GM19025 (cell line): ENCODE data around the gene FSCN2.

Source experiments
- ATAC-seq: cut with Tn5 transposase; IDR thresholded peaks from one replicate; pipeline ENCODE4 v1.9.1; 2021; ENCODE audit warnings: mild to moderate bottlenecking, low read depth, moderate library complexity; ENCODE audit not compliant: unreplicated experiment

FSCN2 gene

DNA sequence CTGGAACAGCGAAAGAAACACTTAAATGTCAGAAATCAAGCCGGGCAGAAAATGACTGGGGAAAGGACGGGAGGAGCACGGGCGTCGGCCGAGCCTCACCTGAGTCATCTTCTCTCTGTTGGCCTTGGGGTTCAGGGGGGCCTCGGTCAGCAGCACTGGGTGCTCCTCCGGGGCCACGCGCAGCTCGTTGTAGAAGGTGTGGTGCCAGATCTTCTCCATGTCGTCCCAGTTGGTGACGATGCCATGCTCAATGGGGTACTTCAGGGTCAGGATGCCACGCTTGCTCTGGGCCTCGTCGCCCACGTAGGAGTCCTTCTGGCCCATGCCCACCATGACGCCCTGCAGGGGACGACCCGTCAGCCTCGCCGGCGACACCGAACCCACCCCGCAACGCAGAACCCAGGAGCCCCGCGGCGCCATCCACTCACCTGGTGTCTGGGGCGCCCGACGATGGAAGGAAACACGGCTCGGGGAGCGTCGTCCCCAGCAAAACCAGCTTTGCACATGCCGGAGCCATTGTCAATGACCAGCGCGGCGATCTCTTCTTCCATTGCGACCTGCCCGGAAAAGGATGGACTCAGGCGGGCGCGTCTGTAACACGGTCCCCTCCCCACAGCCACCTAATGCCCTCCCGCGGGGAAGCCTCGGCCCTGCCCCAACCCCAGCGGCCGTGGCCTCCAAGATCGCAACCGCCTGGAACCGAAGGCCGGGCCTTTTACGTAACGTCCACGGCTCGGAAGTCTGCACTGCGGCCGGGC is 16.2 kb upstream of the FSCN2 start:
- ATAC-seq, result no peak

DNA sequence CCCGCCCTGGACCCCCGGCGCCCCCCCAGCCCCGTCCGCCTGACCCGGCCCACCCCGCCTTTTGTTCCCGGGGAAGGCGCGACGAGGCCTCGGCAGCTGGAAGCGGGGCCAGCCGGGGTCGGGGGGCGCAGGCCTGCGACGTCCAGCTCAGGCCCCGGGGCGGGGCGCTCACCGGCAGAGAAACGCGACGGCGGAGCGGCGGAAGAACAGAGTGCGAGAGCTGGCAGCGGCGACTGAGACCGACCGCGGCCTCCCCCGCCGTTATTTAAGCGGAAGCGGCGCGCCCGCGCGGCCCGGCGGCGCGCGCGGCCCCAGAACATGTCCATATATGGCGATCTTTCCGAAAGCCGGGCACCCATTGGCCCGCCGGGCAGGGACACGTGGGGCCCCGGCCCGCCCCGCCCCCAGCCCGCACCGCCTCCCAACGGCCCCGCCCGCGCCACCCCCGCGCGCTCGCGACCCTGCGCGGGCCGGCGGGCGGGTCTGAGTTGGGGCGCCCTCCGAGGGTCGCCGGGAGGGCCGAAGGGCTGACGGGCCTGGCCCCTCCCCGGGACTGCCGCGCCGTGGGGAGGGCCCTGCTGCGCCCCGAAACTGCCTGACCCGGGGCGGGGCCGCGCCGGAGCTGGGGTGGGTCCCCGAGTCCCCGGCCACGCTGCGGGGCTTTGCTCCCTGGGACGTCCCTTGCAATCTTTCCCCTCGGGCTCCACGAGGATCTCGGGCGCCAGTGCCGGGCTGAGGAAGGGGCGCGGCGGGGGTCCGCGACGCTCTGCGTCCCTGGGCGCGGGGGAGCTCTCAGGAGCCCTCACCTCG is 15.4 kb upstream of the FSCN2 start, which contains the start of gene ACTG1:
Gene ACTG1, minus strand, starts transcription at position 238 of the 810 bp plus-strand sequence. CDS start 445 bp downstream, outside the sequence.
- peak; percentile 48 for ATAC-seq

DNA sequence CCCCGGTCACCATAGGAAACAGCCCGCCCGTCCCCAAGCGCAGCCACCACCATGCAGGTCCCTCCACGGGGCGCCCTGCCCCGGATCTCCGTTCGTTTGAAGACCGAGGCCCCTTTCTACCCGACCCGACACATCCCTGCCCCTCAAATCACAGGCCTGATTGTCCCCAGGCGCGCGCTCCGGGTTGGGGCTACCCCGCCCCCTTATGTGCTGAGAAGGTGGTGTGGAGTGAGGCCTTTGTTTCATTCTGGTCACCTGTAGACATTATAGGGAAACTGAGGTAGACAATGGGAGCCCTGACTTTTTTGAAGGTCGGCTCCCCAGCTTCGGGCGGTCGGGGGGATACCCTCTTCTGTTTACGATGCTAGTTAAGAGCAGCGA is 14.8 kb upstream of the FSCN2 start:
- ATAC-seq, result no peak

DNA sequence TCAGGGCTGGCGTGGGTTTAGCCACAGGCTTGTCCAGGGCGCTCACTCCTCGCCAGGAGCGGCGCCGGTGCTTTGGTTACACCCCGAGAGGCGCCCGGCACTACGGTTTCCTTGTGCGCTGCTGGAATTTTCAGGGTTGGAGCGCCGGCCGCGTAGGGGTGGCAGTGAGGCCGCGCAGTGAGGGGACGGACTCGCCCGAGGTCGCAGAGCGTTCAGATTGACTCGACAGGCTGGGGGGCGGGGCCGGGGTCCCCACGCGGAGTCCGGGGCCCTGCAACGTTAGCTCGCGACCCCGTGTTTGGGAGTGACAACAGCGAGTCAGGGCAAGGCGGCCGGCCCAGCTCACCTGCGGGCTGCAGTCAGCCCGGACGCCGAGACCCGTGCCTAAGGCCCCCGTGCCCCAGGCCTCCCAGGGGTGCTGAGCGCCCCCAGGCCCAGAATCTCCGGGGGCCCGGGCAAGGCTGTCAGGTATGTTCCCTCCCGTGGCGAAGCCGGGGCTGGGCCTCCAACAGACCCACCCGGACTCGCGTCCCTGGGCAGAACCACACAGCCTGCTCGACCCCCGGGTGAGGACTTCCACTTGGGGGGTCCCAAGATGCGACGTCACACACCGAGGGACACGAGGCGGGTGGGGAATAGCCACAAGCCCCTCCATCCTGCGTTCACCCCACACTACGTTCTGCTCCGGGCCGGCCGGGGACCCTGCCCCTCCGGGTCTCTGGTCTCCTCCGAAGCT is 14.3 kb upstream of the FSCN2 start:
- ATAC-seq, result no peak

DNA sequence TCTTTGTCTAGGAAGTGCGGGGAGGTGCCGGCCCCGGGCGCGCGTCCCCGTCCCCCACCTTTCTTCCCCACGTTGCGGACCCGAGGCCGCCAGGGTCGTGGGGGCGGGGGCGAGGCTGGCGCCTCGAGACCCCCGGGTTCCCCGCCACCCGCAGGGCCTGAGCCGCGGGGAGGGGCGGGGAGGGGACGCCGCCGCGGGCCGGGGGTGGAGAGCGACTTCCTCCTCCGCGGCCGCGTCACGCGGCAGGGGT is 13.8 kb upstream of the FSCN2 start:
- no peak for ATAC-seq

DNA sequence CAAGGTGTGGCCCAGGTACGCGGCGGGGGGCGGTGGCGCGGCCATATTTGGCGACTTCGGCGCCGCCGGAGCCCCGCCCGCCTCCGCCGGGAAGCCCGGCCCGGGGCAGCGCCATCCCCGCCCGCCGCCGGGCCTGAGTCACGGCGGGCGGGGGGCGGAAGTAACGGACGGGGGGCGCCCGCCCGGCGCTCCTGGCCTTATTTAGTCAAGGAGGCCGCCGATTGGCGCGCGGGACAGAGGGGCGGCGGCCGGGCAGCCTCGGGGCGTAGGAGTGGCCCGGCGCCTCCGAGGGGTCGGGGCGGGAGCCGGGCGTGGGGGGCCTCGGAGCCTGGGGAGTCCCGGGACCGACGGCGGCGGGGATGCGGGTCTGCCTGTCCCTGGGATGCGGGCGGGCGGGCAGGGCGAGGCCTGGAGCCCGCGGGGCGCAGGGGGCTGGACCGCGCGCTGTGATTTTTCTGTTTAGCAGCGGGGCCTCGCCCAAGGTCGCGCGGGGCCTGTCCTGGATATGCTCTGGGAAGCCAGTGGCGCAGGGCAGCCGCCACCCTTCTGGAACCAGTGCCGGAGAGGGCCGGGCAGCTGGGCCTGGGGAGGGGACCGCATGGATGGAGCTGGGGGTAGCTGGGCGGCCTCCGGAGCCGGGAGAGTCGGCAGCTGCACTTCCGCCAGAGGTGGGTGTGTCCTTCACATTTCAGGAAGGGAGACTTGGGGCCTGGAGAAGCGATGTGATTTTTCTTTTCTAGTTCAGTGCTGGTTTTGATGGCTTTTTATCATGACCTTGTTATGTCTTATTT is 13.2 kb upstream of the FSCN2 start:
- peak; percentile 13 for ATAC-seq

DNA sequence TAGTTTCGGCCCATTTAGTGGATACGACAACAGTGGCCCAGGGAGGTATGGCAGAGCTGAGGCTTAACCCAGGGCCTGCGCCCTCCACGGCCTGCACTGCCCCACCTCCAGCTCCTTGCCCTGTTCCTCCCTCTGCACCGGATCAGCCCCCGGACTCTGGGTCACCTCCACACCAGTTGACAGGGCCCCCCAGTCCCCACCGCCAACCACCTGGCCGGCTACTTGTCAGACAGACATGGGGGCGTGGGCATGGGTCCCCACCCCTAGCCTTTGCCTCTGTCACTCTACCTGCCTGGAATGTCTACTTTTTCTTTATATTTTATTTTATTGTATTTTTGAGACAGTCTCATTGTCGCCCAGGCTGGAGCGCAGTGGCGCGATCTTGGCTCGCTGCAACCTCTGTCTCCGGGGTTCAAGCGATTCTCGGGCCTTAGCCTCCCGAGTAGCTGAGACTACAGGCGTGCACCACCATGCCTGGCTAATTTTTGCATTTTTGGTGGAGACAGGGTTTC is 12.6 kb upstream of the FSCN2 start:
- no peak for ATAC-seq

DNA sequence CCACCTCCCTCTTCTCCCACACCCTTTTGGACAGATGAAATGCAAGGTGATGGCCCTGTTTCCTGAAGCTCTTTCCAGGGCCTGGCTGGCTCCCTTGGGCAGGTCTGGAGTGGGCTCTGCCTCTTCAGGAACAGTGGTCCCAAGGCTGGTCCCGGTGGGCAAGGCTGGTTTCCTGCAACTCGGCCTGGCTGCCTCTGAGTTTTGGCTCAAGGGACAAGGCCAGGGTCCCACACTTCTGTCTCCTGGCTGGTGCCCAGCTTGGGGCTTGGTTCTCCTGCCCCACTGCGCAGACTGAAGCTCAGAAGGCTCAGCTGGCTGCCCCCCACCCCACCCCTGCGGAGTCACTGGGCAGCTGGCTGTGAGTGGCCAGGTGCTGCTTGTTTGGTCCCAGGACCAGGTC is 11.7 kb upstream of the FSCN2 start:
- no peak for ATAC-seq

DNA sequence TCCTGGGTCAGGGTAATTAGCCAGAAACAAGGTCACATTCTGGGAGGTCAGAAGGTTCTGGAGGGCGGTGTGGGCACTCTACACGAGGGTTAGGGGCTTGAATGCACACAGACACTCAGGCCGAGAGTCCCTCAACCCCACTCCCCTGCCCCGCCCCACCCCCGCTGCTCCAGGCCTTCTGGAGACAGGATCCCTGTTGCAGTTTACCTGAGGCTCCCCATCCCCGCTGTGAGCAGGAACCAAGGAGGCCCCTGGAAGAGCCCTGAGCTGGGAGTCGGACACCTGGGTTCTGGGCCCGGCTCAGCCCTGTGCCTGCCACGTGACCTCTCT is 11.2 kb upstream of the FSCN2 start:
- no peak for ATAC-seq

DNA sequence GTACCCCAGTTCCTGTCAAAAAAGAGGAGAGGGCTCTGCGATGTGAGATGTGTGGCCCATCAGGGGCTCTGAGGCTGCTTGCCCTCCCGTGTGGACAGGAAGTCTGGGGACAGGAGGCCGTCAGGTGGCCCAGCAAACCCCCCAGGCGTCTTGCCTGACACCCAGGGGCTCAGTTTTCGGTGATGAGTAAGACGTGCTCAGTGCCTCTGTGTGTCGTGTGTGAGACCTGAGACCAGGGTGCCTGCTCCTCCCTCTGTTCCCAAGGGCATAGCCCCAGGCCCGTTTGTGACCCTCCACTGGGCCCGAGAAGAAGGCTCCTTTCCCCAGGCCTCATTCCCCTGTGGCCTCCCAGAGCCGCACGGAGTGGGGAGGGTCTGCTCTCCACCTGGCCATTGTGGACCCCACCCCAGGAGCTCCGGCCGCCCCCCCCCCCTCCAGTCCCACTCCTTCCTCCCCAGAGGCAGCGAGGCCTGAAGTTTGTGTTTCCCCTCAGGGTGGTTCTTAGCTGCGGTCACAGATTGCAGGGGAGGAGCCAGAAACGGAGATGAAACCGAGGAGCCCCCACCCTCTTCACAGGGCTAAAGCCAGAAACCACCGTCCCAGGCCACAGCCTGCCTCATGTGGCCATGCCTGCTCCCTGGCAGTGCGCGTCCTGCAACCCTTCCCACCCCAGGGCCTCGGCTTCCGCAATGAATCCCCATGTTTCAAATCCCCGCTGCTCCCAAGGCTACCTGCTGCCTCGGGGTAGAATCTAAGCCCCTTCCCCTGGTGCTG is 10.7 kb upstream of the FSCN2 start:
- ATAC-seq, result no peak

DNA sequence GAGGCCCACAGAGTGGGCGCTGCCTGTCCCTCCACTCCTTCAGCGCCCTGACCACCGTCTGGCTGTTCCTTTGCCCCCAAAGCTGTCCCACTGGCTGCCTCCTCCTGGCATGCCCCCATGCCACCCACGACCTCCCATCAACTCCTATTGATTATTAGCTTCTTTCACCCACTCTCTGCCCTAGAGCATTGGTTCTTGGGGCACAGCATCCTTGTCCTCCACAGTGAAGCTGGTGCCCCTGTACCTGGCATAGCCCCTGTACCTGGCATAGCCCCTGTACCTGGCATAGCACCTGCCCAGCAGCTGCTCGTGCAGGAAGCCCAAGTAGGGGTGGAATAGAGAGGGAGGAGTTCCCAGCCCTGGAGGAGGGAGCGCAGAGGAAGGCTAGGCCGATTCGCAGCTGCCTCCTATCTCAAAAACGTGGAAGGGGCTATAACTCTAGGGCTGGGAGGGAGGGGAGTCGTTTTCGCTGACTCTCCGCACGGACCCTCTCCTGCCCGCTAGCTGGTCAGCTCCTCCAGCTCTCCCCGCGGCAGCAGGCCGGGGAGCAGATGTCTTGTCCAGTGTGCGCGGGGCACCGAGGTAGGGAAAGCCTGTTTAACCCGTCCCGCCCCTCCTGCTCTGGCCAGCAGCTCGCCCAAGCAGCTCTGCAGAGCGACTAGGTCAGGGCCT is 9.9 kb upstream of the FSCN2 start:
- no peak for ATAC-seq

DNA sequence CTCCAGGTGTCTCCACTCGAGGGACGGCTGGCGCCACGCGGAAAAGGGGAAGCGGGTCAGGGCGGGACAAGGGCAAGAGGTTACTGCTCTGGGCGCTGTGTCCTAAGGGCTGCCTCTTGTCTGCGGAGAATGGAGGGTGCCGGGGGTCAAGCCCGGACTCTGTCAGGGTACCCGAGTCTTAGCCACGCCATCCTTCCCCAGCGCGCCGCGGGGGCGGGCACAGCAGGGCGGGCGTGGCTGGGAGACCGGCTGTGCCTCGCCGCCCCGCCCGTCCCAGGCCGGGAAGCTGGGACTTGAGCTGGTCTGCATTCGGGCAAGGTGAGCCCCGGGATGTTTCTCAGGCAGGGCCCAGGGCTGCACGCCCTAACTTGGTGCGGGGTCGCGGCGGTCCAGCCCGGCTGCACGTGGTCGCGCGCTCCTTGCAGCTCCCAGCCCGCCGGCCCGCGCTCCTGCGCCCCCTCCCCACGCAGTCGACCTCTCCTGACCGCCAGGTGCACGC is 9.3 kb upstream of the FSCN2 start:
- ATAC-seq, result no peak

DNA sequence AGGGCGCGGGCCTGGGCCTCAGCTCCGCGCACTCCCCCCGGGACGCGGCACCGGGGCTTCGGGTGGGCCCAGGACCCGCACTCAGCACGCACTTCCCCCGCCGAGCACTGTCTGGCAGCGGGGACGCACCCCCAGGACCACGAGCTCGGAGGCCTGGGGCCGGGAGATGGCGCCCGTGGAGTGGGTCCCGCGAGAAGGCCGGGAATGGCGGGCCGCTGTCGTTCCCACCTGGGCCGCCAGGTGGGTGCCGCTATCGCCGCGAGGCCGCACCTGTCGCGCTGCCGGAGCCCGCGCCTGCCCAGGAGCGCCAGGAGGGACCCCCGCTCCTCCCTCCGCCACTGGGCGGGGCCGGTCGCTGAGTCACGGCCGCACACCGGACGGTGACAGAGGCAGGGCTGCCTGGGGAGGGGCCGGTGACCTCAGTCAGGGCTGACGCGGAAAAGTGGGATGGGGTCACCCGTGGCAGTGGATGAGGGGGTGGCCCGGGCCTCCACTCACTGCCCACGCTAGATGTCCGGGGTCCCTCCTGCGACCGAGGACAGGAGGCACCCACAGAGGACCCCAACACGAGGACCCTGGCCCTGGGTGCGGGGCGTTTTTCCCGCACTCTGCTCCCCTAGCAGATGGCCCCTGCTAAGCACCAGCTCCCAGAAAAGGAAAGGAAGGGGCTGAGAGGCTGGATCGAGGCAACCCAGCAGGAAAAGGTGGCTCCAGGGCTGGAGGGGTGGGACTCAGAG is 8.7 kb upstream of the FSCN2 start:
- ATAC-seq, result no peak

DNA sequence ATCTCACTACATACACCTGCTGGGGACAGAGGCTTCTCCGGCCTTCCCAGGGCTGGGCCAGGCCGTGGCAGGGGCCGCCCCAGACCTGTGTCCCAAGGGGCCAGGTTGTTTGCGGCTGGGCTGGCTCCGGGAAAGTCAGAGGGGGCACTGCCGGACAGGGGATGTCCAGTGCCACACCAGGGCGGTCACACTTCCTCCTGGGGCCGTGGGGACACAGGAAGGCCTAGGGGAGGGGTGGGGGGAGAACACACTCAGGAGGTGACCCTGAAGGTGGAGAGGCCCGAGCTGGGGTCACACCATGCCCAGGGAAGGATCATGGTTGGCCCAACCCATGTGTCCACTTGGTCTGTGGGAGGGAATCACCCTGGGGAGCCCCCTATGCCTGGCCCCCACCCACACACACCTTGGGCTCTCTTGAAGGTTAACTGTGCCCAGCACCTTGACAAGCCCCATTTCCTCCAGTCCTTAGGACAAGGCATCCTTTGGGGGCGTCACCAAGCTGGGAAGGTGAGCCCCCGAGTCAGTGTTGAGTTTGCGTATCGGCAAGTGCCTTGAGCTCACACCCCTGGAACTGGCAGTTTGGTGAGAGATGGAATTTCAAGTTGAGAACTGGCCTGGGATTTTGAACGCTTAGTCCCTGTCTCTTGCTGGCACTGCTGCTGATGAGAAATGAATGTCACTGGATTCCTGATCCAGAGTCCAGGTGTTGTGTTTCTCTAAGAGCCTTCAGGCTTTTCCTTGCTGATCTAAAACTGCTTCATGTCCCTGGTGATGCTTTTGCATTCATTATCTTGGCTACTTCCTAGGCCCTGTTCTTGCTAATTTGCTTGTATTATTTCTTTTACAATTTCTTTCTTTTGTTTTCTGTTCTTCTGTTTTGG is 7.9 kb upstream of the FSCN2 start:
- no peak for ATAC-seq

DNA sequence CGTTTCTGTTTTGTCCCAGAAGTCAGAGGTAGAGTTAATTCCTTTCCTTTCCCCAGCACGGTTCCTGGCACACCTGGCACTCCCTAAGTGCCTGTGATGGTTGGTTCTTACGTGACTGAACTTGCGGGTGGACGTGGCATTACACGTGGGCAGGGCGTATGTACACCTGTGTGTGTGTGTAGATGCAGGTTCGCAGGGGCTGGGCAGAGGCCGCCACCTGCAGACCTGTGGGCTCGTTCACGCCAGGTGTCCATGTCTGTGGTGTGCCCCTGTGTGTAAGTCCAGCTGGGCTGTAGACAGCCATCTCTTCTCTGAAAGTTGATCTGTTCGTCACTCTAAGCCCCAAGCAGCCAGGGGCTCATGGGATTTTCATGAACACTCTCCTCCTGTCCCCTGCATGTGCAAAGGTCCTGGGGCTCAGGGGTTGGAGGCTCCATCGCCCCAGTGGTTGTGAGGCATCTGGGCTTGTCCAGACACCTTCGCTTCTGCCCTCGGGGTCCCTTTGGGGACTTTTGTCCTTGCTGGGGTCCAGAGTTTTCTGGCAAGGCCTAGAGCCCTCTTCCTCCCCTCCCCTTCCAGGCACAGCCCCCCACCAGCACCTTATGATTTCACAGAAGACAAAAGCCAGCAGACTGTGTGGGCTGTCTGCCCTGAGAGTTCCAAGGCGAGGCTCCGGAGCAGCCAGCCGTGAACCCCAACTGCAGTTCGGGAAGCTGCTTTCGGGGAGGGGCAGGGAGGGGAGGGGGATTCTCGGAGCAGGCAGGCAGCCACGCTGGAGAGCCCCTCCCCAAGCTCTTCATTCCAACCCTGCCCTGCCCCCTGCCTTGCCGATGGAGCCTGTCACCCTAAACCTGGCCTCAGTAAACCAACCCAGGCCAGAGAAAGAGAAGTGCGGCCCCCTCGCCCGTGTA is 5.4 kb upstream of the FSCN2 start:
- no peak for ATAC-seq

DNA sequence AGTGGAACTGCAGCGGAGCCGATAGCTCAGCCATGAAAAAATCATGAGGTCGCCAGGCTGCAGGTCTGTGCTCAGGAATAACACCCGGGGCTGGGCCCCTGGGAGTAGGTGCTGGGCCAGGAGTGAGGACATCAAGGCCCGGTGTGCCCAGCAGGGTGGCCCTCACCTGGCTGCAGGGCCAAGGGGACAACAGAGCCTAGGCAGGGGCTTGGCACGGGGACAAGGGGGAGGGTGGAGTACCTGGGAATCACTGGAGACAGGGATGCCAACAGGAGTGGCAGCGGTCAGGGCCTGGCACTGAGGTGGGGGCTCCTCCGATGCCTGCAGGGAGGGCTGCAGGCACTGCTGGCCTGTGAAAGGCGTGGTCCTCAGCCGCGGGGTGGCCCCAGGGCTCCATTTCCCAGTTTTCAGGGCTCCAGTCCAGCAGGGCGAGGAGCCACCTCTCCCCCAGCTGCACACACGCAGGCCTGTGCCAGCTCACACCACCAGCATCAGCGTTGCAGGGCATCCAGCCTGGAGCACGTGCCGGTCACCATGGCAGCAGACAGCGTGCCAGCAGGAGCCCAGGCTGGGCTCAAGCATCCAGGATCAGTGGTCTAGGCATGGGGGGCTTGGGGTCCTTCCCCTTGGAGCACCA is 4.7 kb upstream of the FSCN2 start:
- no peak for ATAC-seq
